ENCODE measurements around the gene SEC31B.

The SEC31B gene

GRCh38 chr10:100519311-100520051, at the start of gene SEC31B:
Gene SEC31B, minus strand, starts transcription at chr10:100519861. Its CDS starts 2,909 bp downstream, at chr10:100516952.
- no peak for DNase-seq (ENCODE audit: low read depth)

GRCh38 chr10:100568912-100569311, 49.3 kb upstream of the SEC31B start:
- DNase-seq (ENCODE audit: low read depth) = no peak

- no peak for DNase-seq (ENCODE audit: low read depth)
These were observed 48.2 kb upstream of the SEC31B start for GRCh38 chr10:100567826-100568225.

GRCh38 chr10:100567249-100567648, 47.6 kb upstream of the SEC31B start:
- DNase-seq (ENCODE audit: low read depth) = no peak

GRCh38 chr10:100566561-100566960, 46.9 kb upstream of the SEC31B start:
- no peak for DNase-seq (ENCODE audit: low read depth)

- no peak for DNase-seq (ENCODE audit: low read depth)
These were observed 45.7 kb upstream of the SEC31B start for GRCh38 chr10:100565206-100565985.

GRCh38 chr10:100562008-100562672, 42.5 kb upstream of the SEC31B start:
- DNase-seq (ENCODE audit: low read depth) = peak; percentile 68

- DNase-seq (ENCODE audit: low read depth) = no peak
These were observed 41.3 kb upstream of the SEC31B start for GRCh38 chr10:100561005-100561404.

- DNase-seq (ENCODE audit: low read depth) = no peak
These were observed 40.6 kb upstream of the SEC31B start for GRCh38 chr10:100560248-100560647.

GRCh38 chr10:100554902-100555301, 35.2 kb upstream of the SEC31B start:
- no peak for DNase-seq (ENCODE audit: low read depth)

GRCh38 chr10:100553929-100554328, 34.3 kb upstream of the SEC31B start:
- DNase-seq (ENCODE audit: low read depth) = no peak

GRCh38 chr10:100551738-100552137, 32.1 kb upstream of the SEC31B start:
- DNase-seq (ENCODE audit: low read depth) = no peak

GRCh38 chr10:100551196-100551595, 31.5 kb upstream of the SEC31B start:
- no peak for DNase-seq (ENCODE audit: low read depth)

- DNase-seq (ENCODE audit: low read depth) = no peak
These were observed 25.3 kb upstream of the SEC31B start for GRCh38 chr10:100544950-100545349.

GRCh38 chr10:100537475-100537874, 17.8 kb upstream of the SEC31B start:
- no peak for DNase-seq (ENCODE audit: low read depth)

- DNase-seq (ENCODE audit: low read depth) = peak; percentile 93
These were observed 16.2 kb upstream of the SEC31B start, which contains the start of gene HIF1AN for GRCh38 chr10:100535715-100536353. Gene HIF1AN, plus strand, starts transcription at chr10:100535943. Its CDS starts 16 bp downstream, at chr10:100535959.

- no peak for DNase-seq (ENCODE audit: low read depth)
These were observed 15.7 kb upstream of the SEC31B start for GRCh38 chr10:100535338-100535714.

GRCh38 chr10:100534726-100535125, 15.1 kb upstream of the SEC31B start:
- no peak for DNase-seq (ENCODE audit: low read depth)

- DNase-seq (ENCODE audit: low read depth) = no peak
These were observed 12.1 kb upstream of the SEC31B start for GRCh38 chr10:100531761-100532160.

- DNase-seq (ENCODE audit: low read depth) = peak; percentile 65
These were observed 10.0 kb upstream of the SEC31B start, which contains the start of gene NDUFB8 for GRCh38 chr10:100529475-100530298. Gene NDUFB8, minus strand, starts transcription at chr10:100529871. Its CDS starts 20 bp downstream, at chr10:100529851.

- DNase-seq (ENCODE audit: low read depth) = no peak
These were observed 9.3 kb upstream of the SEC31B start for GRCh38 chr10:100528921-100529474.

Data from amniotic epithelial cell (primary cell).